GM10266 (cell line): Measurements from ENCODE around the gene ZBTB20.

ENCODE experiments used
- DNase-seq: peaks from one replicate; pipeline ENCODE4 v3.0.0; 2012; ENCODE audit errors: extremely low spot score
- CTCF ChIP-seq: IDR thresholded peaks from 2 replicates; pipeline ENCODE4 v1.5.1; 2012; ENCODE audit warnings: mild to moderate bottlenecking, low read depth; ENCODE audit not compliant: control insufficient read depth, insufficient read depth; ENCODE audit errors: missing control alignments

Gene ZBTB20

GRCh38 chr3:114872050-114872449 lies 275.0 kb downstream of the ZBTB20 start:
- no peak for TF ChIP-seq CTCF
- no peak for DNase-seq

GRCh38 chr3:114867835-114868503 lies 279.1 kb downstream of the ZBTB20 start:
- TF ChIP-seq CTCF, result no peak
- no peak for DNase-seq

- no peak for DNase-seq
- TF ChIP-seq CTCF, result no peak
Observed at GRCh38 chr3:114867359-114867758, 279.7 kb downstream of the ZBTB20 start.

- no peak for TF ChIP-seq CTCF
- no peak for DNase-seq
Observed at GRCh38 chr3:114866430-114866829, 280.7 kb downstream of the ZBTB20 start.

GRCh38 chr3:114864970-114865369 lies 282.1 kb downstream of the ZBTB20 start:
- no peak for TF ChIP-seq CTCF
- no peak for DNase-seq

- TF ChIP-seq CTCF, result no peak
- no peak for DNase-seq
Observed at GRCh38 chr3:114863848-114864247, 283.2 kb downstream of the ZBTB20 start.

- no peak for TF ChIP-seq CTCF
- DNase-seq, result no peak
Observed at GRCh38 chr3:114861666-114862065, 285.4 kb downstream of the ZBTB20 start.
